Measurements from ENCODE around the gene SLC43A2. TPM values are rescaled to one million over a fixed set of nuclear protein-coding genes. Genes with fewer than 3 reads are reported as not detected.
A peak's percentile ranks its signal among the peaks of the same experiment; 100 is the strongest.

The SLC43A2 gene
- total and polyA plus RNA-seq, 2 of the 13 experiments (the other 11 are each of a cell fraction or from before 2014, with no cell fraction given), result 7.3 to 20.0 TPM

- TF ChIP-seq FOXA1 (IDR thresholded peaks at IDR 0.05) (no peak), FOXA1 (CRISPR knock-in tag; IDR thresholded peaks at IDR 0.05) (peak; percentile 43; the same call in 1 of the 2 replicates), DR1 (CRISPR knock-in tag; IDR thresholded peaks at IDR 0.05) (0 out of 2 replicates have a peak, but pooled peaks have one; percentile 0), REPIN1 (CRISPR knock-in tag; IDR thresholded peaks at IDR 0.05; ENCODE audit: borderline replicate concordance, low read depth) (no peak), ZNF317 (CRISPR knock-in tag; IDR thresholded peaks at IDR 0.05) (no peak), ZNF280D (CRISPR knock-in tag; IDR thresholded peaks at IDR 0.05) (no peak), PRDM4 (CRISPR knock-in tag; IDR thresholded peaks at IDR 0.05; ENCODE audit: borderline replicate concordance) (no peak), ATF7-NPFF (CRISPR knock-in tag; IDR thresholded peaks at IDR 0.05; ENCODE audit: low read depth) (no peak; the same call in 1 of the 2 replicates), HDAC6 (IDR thresholded peaks at IDR 0.05; ENCODE audit: low read depth, low read length) (no peak), PCBP2 (optimal IDR thresholded peaks at IDR 0.05; ENCODE audit: low read depth, low read length, poor library complexity, severe bottlenecking) (no peak), HNRNPK (IDR thresholded peaks at IDR 0.05; ENCODE audit: low read depth, low read length, poor library complexity, severe bottlenecking) (no peak), ZNF501 (CRISPR knock-in tag; IDR thresholded peaks at IDR 0.05) (peak; percentile 57), ZNF614 (CRISPR knock-in tag; IDR thresholded peaks at IDR 0.05; ENCODE audit: borderline replicate concordance) (no peak), HIC2 (CRISPR knock-in tag; IDR thresholded peaks at IDR 0.05; ENCODE audit: low read depth) (no peak), JARID2 (CRISPR knock-in tag; IDR thresholded peaks at IDR 0.05; ENCODE audit: insufficient replicate concordance) (no peak), SP4 (CRISPR knock-in tag; IDR thresholded peaks at IDR 0.05) (no peak), TBL1XR1 (IDR thresholded peaks at IDR 0.05; ENCODE audit: borderline replicate concordance, low read length, partially characterized antibody) (peak; percentile 9), SRF (IDR thresholded peaks at IDR 0.05; ENCODE audit: low read depth, low read length) (no peak)
These were observed 346 bp upstream of the SLC43A2 start (continued) for GRCh38 chr17:1628856-1629503.

Data from HepG2 (cell line).